ENCODE data around the gene IQSEC1. TPM values are rescaled to one million over a fixed set of nuclear protein-coding genes. Genes with fewer than 3 reads are reported as not detected.

IQSEC1 gene
- total RNA-seq, 1 donor from 2014 or later: 148 TPM

GRCh38 chr3:12975748-12976522, 97.3 kb downstream of the IQSEC1 start:
- no peaks in the 10 kb centered on the region for H3K9me3 ChIP-seq
- H3K27ac ChIP-seq: no peak overlapping the region
- DNase-seq (ENCODE audit: low spot score in 2 of 2): no peak
- intact Hi-C loops (cut with DNase I): no loop called here
- no peak overlapping the region for H3K4me3 ChIP-seq
- TF ChIP-seq CTCF (IDR thresholded peaks at IDR 0.05): no peak
- H3K27me3 ChIP-seq: no peaks in the 10 kb centered on the region
- no peaks in the 10 kb centered on the region for H3K36me3 ChIP-seq
- H3K4me1 ChIP-seq: no peaks in the 10 kb centered on the region

GRCh38 chr3:12974819-12975218, 98.4 kb downstream of the IQSEC1 start:
- H3K9me3 ChIP-seq: no peaks in the 10 kb centered on the region
- H3K4me3 ChIP-seq: no peak overlapping the region
- no peaks in the 10 kb centered on the region for H3K4me1 ChIP-seq
- H3K36me3 ChIP-seq: no peaks in the 10 kb centered on the region
- no peak for TF ChIP-seq CTCF (IDR thresholded peaks at IDR 0.05)
- no peak for DNase-seq (ENCODE audit: low spot score in 2 of 2)
- no peaks in the 10 kb centered on the region for H3K27me3 ChIP-seq
- H3K27ac ChIP-seq: no peak overlapping the region
- intact Hi-C loops (cut with DNase I): no loop called here

- Histone ChIP-seq H3K4me3 (no peak overlapping the region), H3K27ac (no peak overlapping the region), H3K36me3 (no peaks in the 10 kb centered on the region), H3K27me3 (no peaks in the 10 kb centered on the region), H3K9me3 (no peaks in the 10 kb centered on the region), H3K4me1 (no peaks in the 10 kb centered on the region)
- no peak for DNase-seq (ENCODE audit: low spot score in 2 of 2)
- intact Hi-C loops (cut with DNase I): no loop called here
- no peak for TF ChIP-seq CTCF (IDR thresholded peaks at IDR 0.05)
These were observed 98.9 kb downstream of the IQSEC1 start for GRCh38 chr3:12974334-12974733.

- Histone ChIP-seq H3K27me3 (no peaks in the 10 kb centered on the region), H3K9me3 (no peaks in the 10 kb centered on the region), H3K4me1 (no peaks in the 10 kb centered on the region), H3K4me3 (no peak overlapping the region), H3K36me3 (no peaks in the 10 kb centered on the region), H3K27ac (no peak overlapping the region)
- DNase-seq (ENCODE audit: low spot score in 2 of 2): no peak
- TF ChIP-seq CTCF (IDR thresholded peaks at IDR 0.05): no peak
- intact Hi-C loops (cut with DNase I): no loop called here
These were observed 99.4 kb downstream of the IQSEC1 start for GRCh38 chr3:12973827-12974226.

- no peaks in the 10 kb centered on the region for H3K36me3 ChIP-seq
- H3K27me3 ChIP-seq: no peaks in the 10 kb centered on the region
- no peak for TF ChIP-seq CTCF (IDR thresholded peaks at IDR 0.05)
- DNase-seq (ENCODE audit: low spot score in 2 of 2): no peak
- intact Hi-C loops (cut with DNase I): no loop called here
- no peak overlapping the region for H3K4me3 ChIP-seq
- no peak overlapping the region for H3K27ac ChIP-seq
- no peaks in the 10 kb centered on the region for H3K9me3 ChIP-seq
- H3K4me1 ChIP-seq: peaks cover 0 to 5% of the 10 kb centered on the region in 2 donors
These were observed 100.2 kb downstream of the IQSEC1 start for GRCh38 chr3:12972781-12973702.
